Liver (tissue), 9 donors: ENCODE measurements around the gene CYB561A3. TPM values are rescaled to one million over a fixed set of nuclear protein-coding genes. Genes with fewer than 3 reads are reported as not detected.

Source experiments
- DNase-seq: peaks from one replicate; pipeline ENCODE4 v3.0.0-alpha.2; 2017; ENCODE audit warnings: low spot score
- H3K27ac ChIP-seq, 2 donors: one replicate each; pipeline ENCODE4 v1.7.0; 2013; ENCODE audit warnings: inconsistent platforms in 2 of 2, low read length in 2 of 2, control low read depth in 1 of 2, low read depth in 1 of 2, mild to moderate bottlenecking in 1 of 2
- H3K27me3 ChIP-seq, 4 donors: one replicate each; pipeline versions ENCODE4 v1.6.1 to v1.7.0; 2013; ENCODE audit warnings: low read length in 3 of 4, inconsistent platforms in 1 of 4, mild to moderate bottlenecking in 1 of 4, moderate library complexity in 1 of 4; ENCODE audit not compliant: control insufficient read depth in 4 of 4, insufficient read depth in 4 of 4
- H3K36me3 ChIP-seq, 4 donors: one replicate each; pipeline versions ENCODE4 v1.6.1 to v1.7.0; 2013; ENCODE audit warnings: low read length in 3 of 4, mild to moderate bottlenecking in 3 of 4, low read depth in 1 of 4, moderate library complexity in 1 of 4; ENCODE audit not compliant: control insufficient read depth in 4 of 4, insufficient read depth in 3 of 4
- H3K4me1 ChIP-seq, 4 donors: one replicate each; pipeline versions ENCODE4 v1.6.1 to v1.7.0; 2013; ENCODE audit warnings: low read length in 3 of 4, mild to moderate bottlenecking in 3 of 4, moderate library complexity in 1 of 4; ENCODE audit not compliant: control insufficient read depth in 4 of 4, insufficient read depth in 4 of 4
- H3K4me3 ChIP-seq, 3 donors: one replicate each; pipeline versions ENCODE4 v1.6.1 to v1.7.0; 2013; ENCODE audit warnings: low read length in 3 of 3, control low read depth in 1 of 3, low read depth in 1 of 3, mild to moderate bottlenecking in 1 of 3
- H3K9ac ChIP-seq, 2 donors: one replicate each; pipeline ENCODE4 v1.7.0; 2013; ENCODE audit warnings: low read length in 2 of 2, mild to moderate bottlenecking in 2 of 2, moderate library complexity in 2 of 2, control low read depth in 1 of 2, low read depth in 1 of 2
- H3K9me3 ChIP-seq, 4 donors: one replicate each; pipeline versions ENCODE4 v1.6.1 to v1.7.0; 2013; ENCODE audit warnings: low read length in 3 of 4; ENCODE audit not compliant: control insufficient read depth in 4 of 4
- EGR1 ChIP-seq, 2 donors: IDR thresholded peaks; 2 replicates each; pipeline ENCODE4 v1.6.1; 2016 to 2018; ENCODE audit warnings: antibody characterized with exemption in 2 of 2, low read depth in 2 of 2
- GABPA ChIP-seq, 2 donors: IDR thresholded peaks in 1 of 2; conservative IDR thresholded peaks in 1 of 2; 2 replicates each; pipeline ENCODE4 v1.6.1; 2016; ENCODE audit warnings: antibody characterized with exemption in 2 of 2, mild to moderate bottlenecking in 1 of 2, moderate library complexity in 1 of 2
- HNF4A ChIP-seq, 2 donors: conservative IDR thresholded peaks; 2 replicates each; pipeline ENCODE4 v1.6.1; 2016; ENCODE audit warnings: antibody characterized with exemption in 2 of 2, mild to moderate bottlenecking in 2 of 2
- JUND ChIP-seq, 2 donors: IDR thresholded peaks; 2 replicates each; pipeline ENCODE4 v1.6.1; 2016; ENCODE audit warnings: antibody characterized with exemption in 2 of 2
- RAD21 ChIP-seq, 2 donors: IDR thresholded peaks; 2 replicates each; pipeline ENCODE4 v1.6.1; 2016; ENCODE audit warnings: antibody characterized with exemption in 2 of 2, mild to moderate bottlenecking in 2 of 2
- RXRA ChIP-seq, 2 donors: IDR thresholded peaks; 2 replicates each; pipeline ENCODE4 v1.6.1; 2017 to 2018; ENCODE audit warnings: antibody characterized with exemption in 2 of 2, mild to moderate bottlenecking in 1 of 2
- SP1 ChIP-seq: IDR thresholded peaks from 2 replicates; pipeline ENCODE4 v1.6.1; 2018; ENCODE audit warnings: antibody characterized with exemption, mild to moderate bottlenecking
- YY1 ChIP-seq: IDR thresholded peaks from 2 replicates; pipeline ENCODE4 v1.6.1; 2016; ENCODE audit warnings: antibody characterized with exemption, mild to moderate bottlenecking
- WGBS: extraction: QIAGEN DNeasy Blood & Tissue Kit; methylation state at CpG from one replicate; pipeline ENCODE4 v1.1.7; 2013; 5-methylcytosine and 5-hydroxymethylcytosine counted together
- polyA plus RNA-seq, 2 donors: library from polyadenylated mRNA; stranded (reverse) in 1 of 2; unstranded in 1 of 2; fragments of 200-250 nt in 1 of 2; fragments of >200 nt in 1 of 2; fragmentation: Nextera tagmentation in 1 of 2; extraction: Ambion mirVana in 1 of 2; gene quantifications; one replicate each; pipeline versions ENCODE4 v1.2.1 to v1.2.3, GENCODE V29; 2013 to 2015
- total RNA-seq, 2 donors: library from RNA; depleted of rRNA; stranded (reverse); fragments of >200 nt; gene quantifications; one replicate each; pipeline ENCODE4 v1.2.3, GENCODE V29; 2014
- TF ChIP-seq, protein P1 (sequence below): IDR thresholded peaks from 2 replicates; pipeline ENCODE4 v1.6.1; 2016; ENCODE audit warnings: antibody characterized with exemption, mild to moderate bottlenecking
- TF ChIP-seq, protein P2 (sequence below): IDR thresholded peaks from 2 replicates; pipeline ENCODE4 v1.6.1; 2016; ENCODE audit warnings: antibody characterized with exemption
- TF ChIP-seq, protein P3 (sequence below): fragments of 150-350 bp; IDR thresholded peaks from 2 replicates; pipeline ENCODE4 v1.5.1; 2017; ENCODE audit warnings: improper control_type of control experiment, low read depth, low read length; ENCODE audit not compliant: missing input control
- TF ChIP-seq, protein P4 (sequence below): IDR thresholded peaks from 2 replicates; pipeline ENCODE4 v1.6.1; 2016; ENCODE audit warnings: antibody characterized with exemption
- donor health status: healthy.
- donor health status: healthy.
- donor health status: healthy.
- donor health status: healthy.
- donor health status: healthy.

The CYB561A3 gene
- total and polyA plus RNA-seq, 4 donors: 20.2 to 36.5 (median 28.4) TPM

DNA sequence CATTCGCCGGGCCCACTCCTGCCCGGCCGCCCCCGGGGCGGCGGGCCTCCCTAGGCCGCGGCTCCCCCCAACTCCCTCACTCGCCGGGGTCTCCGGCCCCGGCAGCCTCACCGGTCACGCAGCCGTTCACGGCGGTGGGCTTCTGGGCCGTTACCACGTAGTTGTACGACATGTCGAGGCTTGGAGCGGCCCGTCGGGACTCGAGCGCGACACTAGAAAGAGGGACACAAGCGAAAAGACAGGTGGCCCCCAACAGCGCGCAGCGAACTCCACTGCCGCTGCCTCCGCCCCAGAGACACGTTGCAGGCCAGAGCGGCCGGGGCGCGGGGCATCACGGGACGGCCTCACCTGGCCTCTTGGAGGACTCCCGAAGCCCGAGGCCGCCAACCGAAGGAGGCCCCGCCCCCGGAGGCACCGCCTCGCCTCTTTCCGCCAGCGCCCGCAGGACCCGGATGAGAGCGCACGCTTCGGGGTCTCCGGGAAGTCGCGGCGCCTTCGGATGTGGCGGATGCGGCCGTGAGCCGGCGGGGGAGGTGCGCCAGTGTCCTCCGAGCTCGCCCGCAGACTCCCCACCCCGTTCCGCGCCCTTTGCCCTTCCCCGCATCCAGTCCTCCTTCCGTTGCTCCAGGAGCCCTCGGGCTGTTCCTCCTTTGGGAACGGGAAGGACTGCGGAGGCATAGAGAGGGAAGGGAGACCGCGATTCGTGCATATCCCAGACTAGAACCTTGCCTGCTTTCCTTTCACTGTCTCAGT, 28.7 kb downstream of the CYB561A3 start, which contains the start of the genes DDB1 and TKFC:
DDB1 (minus strand) TSS at position 309 of the 753 bp plus-strand sequence; CDS start at position 172, 137 bp downstream.
TKFC (plus strand) TSS at position 432 of the 753 bp plus-strand sequence. CDS start 1,501 bp downstream, outside the sequence.
- H3K36me3 ChIP-seq: peaks cover 0 to 18% (median 11%) of the 10 kb centered on the region in 4 donors
- H3K9ac ChIP-seq: peak within 1 kb of the TSS; percentile 87 to 90
- H3K4me3 ChIP-seq: peak within 1 kb of the TSS; percentile 81 to 93 (median 88)
- DNase-seq: peak; percentile 94
- peaks cover 3 to 47% (median 37%) of the 10 kb centered on the region in 4 donors for H3K4me1 ChIP-seq
- H3K27me3 ChIP-seq: no peaks in the 10 kb centered on the region
- no peaks in the 10 kb centered on the region for H3K9me3 ChIP-seq
- peak within 1 kb of the TSS; percentile 83 to 94 for H3K27ac ChIP-seq
- WGBS: under 1% methylated on average over 81 of the region's 81 CpGs
- TF ChIP-seq, protein P1, sequence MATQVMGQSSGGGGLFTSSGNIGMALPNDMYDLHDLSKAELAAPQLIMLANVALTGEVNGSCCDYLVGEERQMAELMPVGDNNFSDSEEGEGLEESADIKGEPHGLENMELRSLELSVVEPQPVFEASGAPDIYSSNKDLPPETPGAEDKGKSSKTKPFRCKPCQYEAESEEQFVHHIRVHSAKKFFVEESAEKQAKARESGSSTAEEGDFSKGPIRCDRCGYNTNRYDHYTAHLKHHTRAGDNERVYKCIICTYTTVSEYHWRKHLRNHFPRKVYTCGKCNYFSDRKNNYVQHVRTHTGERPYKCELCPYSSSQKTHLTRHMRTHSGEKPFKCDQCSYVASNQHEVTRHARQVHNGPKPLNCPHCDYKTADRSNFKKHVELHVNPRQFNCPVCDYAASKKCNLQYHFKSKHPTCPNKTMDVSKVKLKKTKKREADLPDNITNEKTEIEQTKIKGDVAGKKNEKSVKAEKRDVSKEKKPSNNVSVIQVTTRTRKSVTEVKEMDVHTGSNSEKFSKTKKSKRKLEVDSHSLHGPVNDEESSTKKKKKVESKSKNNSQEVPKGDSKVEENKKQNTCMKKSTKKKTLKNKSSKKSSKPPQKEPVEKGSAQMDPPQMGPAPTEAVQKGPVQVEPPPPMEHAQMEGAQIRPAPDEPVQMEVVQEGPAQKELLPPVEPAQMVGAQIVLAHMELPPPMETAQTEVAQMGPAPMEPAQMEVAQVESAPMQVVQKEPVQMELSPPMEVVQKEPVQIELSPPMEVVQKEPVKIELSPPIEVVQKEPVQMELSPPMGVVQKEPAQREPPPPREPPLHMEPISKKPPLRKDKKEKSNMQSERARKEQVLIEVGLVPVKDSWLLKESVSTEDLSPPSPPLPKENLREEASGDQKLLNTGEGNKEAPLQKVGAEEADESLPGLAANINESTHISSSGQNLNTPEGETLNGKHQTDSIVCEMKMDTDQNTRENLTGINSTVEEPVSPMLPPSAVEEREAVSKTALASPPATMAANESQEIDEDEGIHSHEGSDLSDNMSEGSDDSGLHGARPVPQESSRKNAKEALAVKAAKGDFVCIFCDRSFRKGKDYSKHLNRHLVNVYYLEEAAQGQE: peak; percentile 42
- TF ChIP-seq SP1: no peak
- peak in 1 of 2 donors; percentile 19 for TF ChIP-seq HNF4A (conservative IDR thresholded peaks at IDR 0.05)
- TF ChIP-seq JUND (IDR thresholded peaks at IDR 0.05): no peak
- TF ChIP-seq, protein P2, sequence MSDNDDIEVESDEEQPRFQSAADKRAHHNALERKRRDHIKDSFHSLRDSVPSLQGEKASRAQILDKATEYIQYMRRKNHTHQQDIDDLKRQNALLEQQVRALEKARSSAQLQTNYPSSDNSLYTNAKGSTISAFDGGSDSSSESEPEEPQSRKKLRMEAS: peak; percentile 52
- peak; percentile 67 for TF ChIP-seq YY1
- peak; percentile 35 to 55 for TF ChIP-seq RXRA (IDR thresholded peaks at IDR 0.05)
- TF ChIP-seq, protein P3, sequence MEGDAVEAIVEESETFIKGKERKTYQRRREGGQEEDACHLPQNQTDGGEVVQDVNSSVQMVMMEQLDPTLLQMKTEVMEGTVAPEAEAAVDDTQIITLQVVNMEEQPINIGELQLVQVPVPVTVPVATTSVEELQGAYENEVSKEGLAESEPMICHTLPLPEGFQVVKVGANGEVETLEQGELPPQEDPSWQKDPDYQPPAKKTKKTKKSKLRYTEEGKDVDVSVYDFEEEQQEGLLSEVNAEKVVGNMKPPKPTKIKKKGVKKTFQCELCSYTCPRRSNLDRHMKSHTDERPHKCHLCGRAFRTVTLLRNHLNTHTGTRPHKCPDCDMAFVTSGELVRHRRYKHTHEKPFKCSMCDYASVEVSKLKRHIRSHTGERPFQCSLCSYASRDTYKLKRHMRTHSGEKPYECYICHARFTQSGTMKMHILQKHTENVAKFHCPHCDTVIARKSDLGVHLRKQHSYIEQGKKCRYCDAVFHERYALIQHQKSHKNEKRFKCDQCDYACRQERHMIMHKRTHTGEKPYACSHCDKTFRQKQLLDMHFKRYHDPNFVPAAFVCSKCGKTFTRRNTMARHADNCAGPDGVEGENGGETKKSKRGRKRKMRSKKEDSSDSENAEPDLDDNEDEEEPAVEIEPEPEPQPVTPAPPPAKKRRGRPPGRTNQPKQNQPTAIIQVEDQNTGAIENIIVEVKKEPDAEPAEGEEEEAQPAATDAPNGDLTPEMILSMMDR: no peak
- TF ChIP-seq, protein P4, sequence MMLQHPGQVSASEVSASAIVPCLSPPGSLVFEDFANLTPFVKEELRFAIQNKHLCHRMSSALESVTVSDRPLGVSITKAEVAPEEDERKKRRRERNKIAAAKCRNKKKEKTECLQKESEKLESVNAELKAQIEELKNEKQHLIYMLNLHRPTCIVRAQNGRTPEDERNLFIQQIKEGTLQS: no peak
- peak in 1 of 2 donors; percentile 84 for TF ChIP-seq GABPA (IDR thresholded peaks at IDR 0.05 in 1 of 2, conservative IDR thresholded peaks at IDR 0.05 in 1 of 2)
- TF ChIP-seq RAD21 (IDR thresholded peaks at IDR 0.05): peak; percentile 27 to 38

DNA sequence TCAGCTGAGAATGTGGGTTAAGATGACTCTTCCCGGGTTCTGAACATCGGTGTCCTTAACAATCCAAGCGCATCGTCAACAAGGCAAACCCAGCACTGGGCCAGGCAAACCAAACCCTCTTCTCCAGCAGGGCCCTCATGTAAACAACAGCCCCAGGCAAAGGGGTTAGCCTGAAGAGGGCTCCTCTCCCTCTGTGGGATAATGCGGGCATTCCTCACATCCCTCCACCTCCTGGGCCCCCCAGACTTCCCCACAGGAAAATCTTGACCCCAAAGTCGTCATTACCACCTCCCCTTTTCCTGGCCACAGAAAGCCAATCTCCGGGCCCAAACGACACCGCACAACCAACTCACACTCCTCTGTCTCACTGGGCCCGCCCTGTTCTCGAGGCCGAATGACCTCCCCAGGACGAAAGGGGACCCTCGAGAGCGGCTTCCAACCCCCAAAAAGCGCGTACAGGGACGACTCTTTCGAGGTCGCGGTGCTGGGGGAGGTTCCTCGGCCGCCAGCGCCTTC, 29.3 kb downstream of the CYB561A3 start:
- peak overlapping the region; percentile 84 to 90 for H3K9ac ChIP-seq
- no peaks in the 10 kb centered on the region for H3K9me3 ChIP-seq
- peak overlapping the region; percentile 81 to 93 (median 88) for H3K4me3 ChIP-seq
- peak; percentile 47 for DNase-seq
- under 1% methylated on average over 24 of the region's 24 CpGs for WGBS
- no peaks in the 10 kb centered on the region for H3K27me3 ChIP-seq
- TF ChIP-seq RAD21 (IDR thresholded peaks at IDR 0.05): peak in 1 of 2 donors; percentile 2
- TF ChIP-seq EGR1 (IDR thresholded peaks at IDR 0.05; ENCODE audit: low read depth in 2 of 2): no peak
- H3K27ac ChIP-seq: peak overlapping the region; percentile 83 to 94
- H3K4me1 ChIP-seq: peaks cover 3 to 47% (median 37%) of the 10 kb centered on the region in 4 donors
- H3K36me3 ChIP-seq: peaks cover 0 to 21% (median 15%) of the 10 kb centered on the region in 4 donors
